Calu3 (cell line): ENCODE data around the gene TNFRSF21. TPM values are rescaled to one million over a fixed set of nuclear protein-coding genes. Genes with fewer than 3 reads are reported as not detected.
A peak's percentile ranks its signal among the peaks of the same experiment; 100 is the strongest.
"Not testable (repeated sequence)": the region's sequence is repeated elsewhere in the genome, so short reads cannot be mapped to it uniquely, and the experiment has no call there.

Experiments used
- BruUV-seq: library from RNA; stranded (reverse); fragments of 400-500 nt; replicated peaks from 2 replicates; lab custom pipeline; 2021; lab: Mats Ljungman, UMichigan
- CTCF ChIA-PET: fragments of 300-600 bp; sonication (Branson Sonifier 250); formaldehyde crosslinking; loops from one replicate; lab custom pipeline; 2022; ENCODE audit warnings: antibody characterized with exemption; lab: Charles Lee
- DNase-seq: peaks from one replicate; pipeline ENCODE4 v3.0.0; 2022
- H3K27ac Mint-ChIP-seq: one replicate; pipeline ENCODE4 v1.8.0; 2022; ENCODE audit warnings: mixed read lengths; ENCODE audit not compliant: unreplicated experiment
- H3K27me3 Mint-ChIP-seq: one replicate; pipeline ENCODE4 v1.8.0; 2022; ENCODE audit warnings: mixed read lengths; ENCODE audit not compliant: unreplicated experiment
- H3K36me3 Mint-ChIP-seq: one replicate; pipeline ENCODE4 v1.8.0; 2022; ENCODE audit warnings: mild to moderate bottlenecking, moderate library complexity, mixed read lengths; ENCODE audit not compliant: insufficient read depth, unreplicated experiment
- H3K4me1 Mint-ChIP-seq: one replicate; pipeline ENCODE4 v1.8.0; 2022; ENCODE audit warnings: mild to moderate bottlenecking, low read depth, mixed read lengths; ENCODE audit not compliant: unreplicated experiment
- H3K4me3 Mint-ChIP-seq: one replicate; pipeline ENCODE4 v1.8.0; 2022; ENCODE audit warnings: mild to moderate bottlenecking, low read depth, moderate library complexity, mixed read lengths; ENCODE audit not compliant: unreplicated experiment
- H3K9me3 Mint-ChIP-seq: one replicate; pipeline ENCODE4 v1.8.0; 2022; ENCODE audit warnings: low read depth, mixed read lengths; ENCODE audit not compliant: unreplicated experiment
- intact Hi-C: fragments of 100-400 bp; cut with micrococcal nuclease; formaldehyde crosslinking; loops from one replicate; pipeline ENCODE4 v1.10.0; 2022; ENCODE audit not compliant: unreplicated experiment
- total RNA-seq: library from RNA; stranded (reverse); gene quantifications from 2 replicates; pipeline ENCODE4 v1.2.3, GENCODE V29; 2022
- TF ChIP-seq, protein P1 (sequence below): fragments of 200-600 bp; IDR thresholded peaks from one replicate; pipeline ENCODE4 v1.8.0; 2022; ENCODE audit warnings: antibody characterized with exemption; ENCODE audit not compliant: unreplicated experiment

Gene TNFRSF21
- total RNA-seq, 1 experiment from 2014 or later = 255 TPM

DNA sequence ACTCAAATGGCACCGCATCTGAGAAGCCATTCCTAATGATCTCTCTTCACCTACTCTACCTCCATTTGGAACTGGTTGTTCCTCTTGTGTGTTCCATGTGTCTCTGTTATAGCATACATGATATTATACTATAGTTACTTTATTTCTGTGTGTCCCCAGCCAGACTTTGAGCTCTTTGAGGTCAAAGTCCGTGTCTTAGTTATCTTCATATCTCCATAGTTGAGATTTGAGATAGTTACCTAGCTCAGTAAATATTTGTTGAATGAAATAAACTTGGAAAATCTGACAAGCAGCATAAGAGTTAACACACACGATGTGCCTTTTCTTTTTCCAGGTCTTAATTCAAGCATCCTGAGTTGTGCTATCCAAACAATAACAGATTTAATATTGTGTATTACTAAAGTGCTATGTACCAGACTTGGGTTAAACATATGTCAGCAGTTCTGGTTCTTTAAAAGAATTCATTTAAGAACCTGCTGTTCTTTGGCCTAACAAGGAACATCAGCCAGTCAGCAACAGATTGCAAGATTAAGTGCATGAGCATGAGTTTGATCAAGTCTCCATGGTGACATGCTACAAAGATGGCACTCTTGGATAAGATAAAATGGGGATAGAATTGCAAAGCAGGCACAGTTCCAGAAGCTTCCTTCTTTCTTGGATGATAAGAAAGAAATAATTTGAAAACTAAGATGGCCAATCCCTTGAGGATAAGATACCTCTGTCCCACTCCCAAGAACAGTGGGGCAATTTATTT is 8.7 kb upstream of the TNFRSF21 start:
- Mint-ChIP-seq H3K4me3 (no peak overlapping the region), H3K9me3 (peaks cover 4% of the 10 kb centered on the region), H3K27me3 (no peaks in the 10 kb centered on the region), H3K4me1 (peaks cover 57% of the 10 kb centered on the region), H3K27ac (no peak overlapping the region), H3K36me3 (no peaks in the 10 kb centered on the region)
- no TSS peak for BruUV-seq
- CTCF ChIA-PET = no interaction called here
- intact Hi-C loops = no loop called here
- TF ChIP-seq, protein P1, sequence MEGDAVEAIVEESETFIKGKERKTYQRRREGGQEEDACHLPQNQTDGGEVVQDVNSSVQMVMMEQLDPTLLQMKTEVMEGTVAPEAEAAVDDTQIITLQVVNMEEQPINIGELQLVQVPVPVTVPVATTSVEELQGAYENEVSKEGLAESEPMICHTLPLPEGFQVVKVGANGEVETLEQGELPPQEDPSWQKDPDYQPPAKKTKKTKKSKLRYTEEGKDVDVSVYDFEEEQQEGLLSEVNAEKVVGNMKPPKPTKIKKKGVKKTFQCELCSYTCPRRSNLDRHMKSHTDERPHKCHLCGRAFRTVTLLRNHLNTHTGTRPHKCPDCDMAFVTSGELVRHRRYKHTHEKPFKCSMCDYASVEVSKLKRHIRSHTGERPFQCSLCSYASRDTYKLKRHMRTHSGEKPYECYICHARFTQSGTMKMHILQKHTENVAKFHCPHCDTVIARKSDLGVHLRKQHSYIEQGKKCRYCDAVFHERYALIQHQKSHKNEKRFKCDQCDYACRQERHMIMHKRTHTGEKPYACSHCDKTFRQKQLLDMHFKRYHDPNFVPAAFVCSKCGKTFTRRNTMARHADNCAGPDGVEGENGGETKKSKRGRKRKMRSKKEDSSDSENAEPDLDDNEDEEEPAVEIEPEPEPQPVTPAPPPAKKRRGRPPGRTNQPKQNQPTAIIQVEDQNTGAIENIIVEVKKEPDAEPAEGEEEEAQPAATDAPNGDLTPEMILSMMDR = no peak
- DNase-seq = no peak

DNA sequence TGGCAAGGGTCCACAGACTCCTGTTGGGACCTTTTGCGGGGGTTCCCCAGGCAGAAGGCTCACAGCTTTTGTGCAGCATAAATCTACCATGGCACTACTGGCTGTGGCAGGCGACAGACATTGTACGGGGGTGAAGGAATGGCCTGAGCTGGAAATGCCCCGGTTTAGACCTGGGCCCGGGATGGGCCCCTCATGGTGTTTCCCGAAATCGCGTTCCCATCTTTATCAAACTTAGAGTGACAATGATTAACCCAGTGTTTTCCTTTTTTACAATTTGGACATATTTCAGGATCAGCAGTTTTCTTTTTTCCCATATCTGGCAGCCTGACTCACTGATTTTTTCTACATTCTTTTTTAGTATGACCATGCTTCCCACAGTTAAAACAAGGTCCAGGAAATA is 5.5 kb upstream of the TNFRSF21 start:
- intact Hi-C loops, H3K36me3 Mint-ChIP-seq, CTCF ChIA-PET, H3K9me3 Mint-ChIP-seq, BruUV-seq, DNase-seq, H3K27me3 Mint-ChIP-seq: not testable (repeated sequence)
- Mint-ChIP-seq H3K27ac (peak overlapping the region; percentile 13), H3K4me1 (peaks cover 51% of the 10 kb centered on the region), H3K4me3 (peak overlapping the region; percentile 25)

DNA sequence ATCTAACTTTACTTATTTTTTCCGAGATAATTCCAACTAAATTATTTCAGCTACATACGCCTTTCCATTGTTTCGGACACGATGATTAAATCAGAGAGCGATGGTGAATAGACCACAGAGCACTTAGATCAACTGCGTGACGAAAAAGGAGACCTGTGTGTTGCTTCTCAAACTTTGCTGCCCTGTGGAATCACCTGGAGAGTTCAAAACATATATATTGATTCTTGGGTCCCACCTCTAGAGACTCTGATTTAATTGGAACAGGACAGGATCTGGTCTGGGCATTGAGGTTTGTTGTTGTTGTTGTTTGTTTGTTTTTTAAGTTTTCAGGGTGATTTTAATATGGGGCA is 401 bp upstream of the TNFRSF21 start:
- H3K27ac Mint-ChIP-seq = peak overlapping the region; percentile 75
- TF ChIP-seq, protein P1 = no peak

DNA sequence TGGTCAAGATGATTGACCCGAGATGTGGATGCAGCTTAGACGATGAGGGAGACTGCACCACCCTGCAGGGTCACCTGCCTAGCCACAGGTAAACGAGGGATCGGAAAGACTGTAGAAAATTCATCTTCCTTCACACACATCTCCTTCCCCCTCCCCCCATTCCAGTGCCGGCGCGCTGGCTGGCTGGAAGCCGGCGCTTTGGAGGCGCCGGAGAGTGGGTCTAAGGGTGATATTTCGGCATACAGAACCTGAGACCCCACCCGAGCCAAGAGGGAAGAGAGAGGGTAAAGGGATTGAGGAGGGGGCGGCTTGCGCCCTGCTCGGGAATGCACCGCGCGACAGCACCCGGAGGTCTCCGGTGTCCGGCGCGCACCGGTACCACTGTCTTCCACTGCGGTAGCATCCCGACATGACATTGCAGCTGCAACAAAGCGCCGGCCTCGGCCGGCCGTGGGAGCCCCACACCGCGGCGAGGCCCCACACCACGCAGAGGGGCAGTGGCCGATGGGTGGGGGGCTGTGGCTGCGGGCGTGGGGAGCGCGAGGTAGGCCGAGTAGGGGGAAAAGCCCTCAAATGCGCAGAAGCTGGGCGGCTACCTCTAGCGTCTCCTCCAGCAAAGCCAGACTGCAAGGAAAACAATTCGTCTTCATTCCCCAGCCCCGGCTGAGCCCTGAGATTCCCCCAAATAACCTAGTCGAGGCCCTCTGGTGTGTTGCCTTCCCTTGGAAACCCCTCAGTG is 984 bp downstream of the TNFRSF21 start:
- no TSS peak for BruUV-seq
- intact Hi-C loops = loop anchor here (5.0 kb wide), 1 partner anchor 184 kb away; no protein-coding TSS in a partner anchor
- CTCF ChIA-PET = interaction anchor here (1.0 to 1.7 kb wide), 3 partner anchors 10 to 106 kb away, joined by 3 read pairs; no protein-coding TSS in a partner anchor

More for the DNA sequence above, 401 bp upstream of the TNFRSF21 start:
- H3K4me1 Mint-ChIP-seq = peaks cover 32% of the 10 kb centered on the region
- peaks cover 49% of the 10 kb centered on the region for H3K36me3 Mint-ChIP-seq
- H3K9me3 Mint-ChIP-seq = no peaks in the 10 kb centered on the region
- no peak for DNase-seq
- CTCF ChIA-PET = interaction anchor here (1.8 kb wide), 1 partner anchor 217 kb away, joined by 4 read pairs; no protein-coding TSS in a partner anchor
- H3K4me3 Mint-ChIP-seq = peak overlapping the region; percentile 98
- no TSS peak for BruUV-seq
- intact Hi-C loops = loop anchor here (1.0 to 5.0 kb wide), 3 partner anchors 95 to 463 kb away; no protein-coding TSS in a partner anchor
- no peaks in the 10 kb centered on the region for H3K27me3 Mint-ChIP-seq

More for the DNA sequence above, 984 bp downstream of the TNFRSF21 start:
- peaks cover 59% of the 10 kb centered on the region for H3K36me3 Mint-ChIP-seq
- peak overlapping the region; percentile 98 for H3K4me3 Mint-ChIP-seq
- no peaks in the 10 kb centered on the region for H3K27me3 Mint-ChIP-seq
- H3K4me1 Mint-ChIP-seq = peaks cover 37% of the 10 kb centered on the region
- no peaks in the 10 kb centered on the region for H3K9me3 Mint-ChIP-seq
- TF ChIP-seq, protein P1 = no peak
- no peak for DNase-seq
- H3K27ac Mint-ChIP-seq = peak overlapping the region; percentile 96
